Sigmoid colon (tissue), 7 donors: ENCODE results near the gene MXRA8. TPM values are rescaled to one million over a fixed set of nuclear protein-coding genes. Genes with fewer than 3 reads are reported as not detected.
"Not testable (repeated sequence)": the region's sequence is repeated elsewhere in the genome, so short reads cannot be mapped to it uniquely, and the experiment has no call there.

ENCODE experiments used
- DNase-seq: peaks from one replicate; pipeline ENCODE4 v3.0.0-alpha.2; 2019
- H3K27ac ChIP-seq, 4 donors: fragments of 200-600 bp; sonication (generic); one replicate each; pipeline ENCODE4 v1.5.1; 2016 to 2019; ENCODE audit warnings: mild to moderate bottlenecking in 1 of 4
- H3K27me3 ChIP-seq, 3 donors: fragments of 200-600 bp; sonication (generic); one replicate each; pipeline ENCODE4 v1.5.1; 2019; ENCODE audit warnings: mild to moderate bottlenecking in 1 of 3
- H3K36me3 ChIP-seq, 4 donors: fragments of 200-600 bp; sonication (generic); one replicate each; pipeline ENCODE4 v1.5.1; 2016 to 2019
- H3K4me1 ChIP-seq, 4 donors: fragments of 200-600 bp; sonication (generic); one replicate each; pipeline ENCODE4 v1.5.1; 2017 to 2019
- H3K4me3 ChIP-seq, 4 donors: fragments of 200-600 bp; sonication (generic); one replicate each; pipeline ENCODE4 v1.5.1; 2017 to 2019; ENCODE audit warnings: mild to moderate bottlenecking in 2 of 4, moderate library complexity in 1 of 4
- H3K9me3 ChIP-seq, 4 donors: fragments of 200-600 bp in 3 of 4; sonication (generic) in 3 of 4; one replicate each; pipeline versions ENCODE4 v1.5.1 to v1.6.1; 2013 to 2019
- CTCF ChIP-seq, 4 experiments: fragments of 450-650 bp in 3 of 4; fragments of 200-600 bp in 1 of 4; IDR thresholded peaks; one replicate each; pipeline ENCODE4 v1.5.1; 2016 to 2019; ENCODE audit warnings: antibody characterized with exemption in 4 of 4, mild to moderate bottlenecking in 3 of 4, moderate library complexity in 2 of 4
- EP300 ChIP-seq, 4 donors: sonication (generic); formaldehyde crosslinking; IDR thresholded peaks; one replicate each; pipeline ENCODE4 v1.6.1; 2017; ENCODE audit warnings: antibody characterized with exemption in 4 of 4
- POLR2A ChIP-seq, 2 donors: fragments of 450-650 bp; IDR thresholded peaks; one replicate each; pipeline ENCODE4 v1.6.1; 2016; ENCODE audit warnings: antibody characterized with exemption in 2 of 2, mild to moderate bottlenecking in 2 of 2, moderate library complexity in 2 of 2
- POLR2AphosphoS5 ChIP-seq, 4 donors: sonication (generic); formaldehyde crosslinking; IDR thresholded peaks; one replicate each; pipeline ENCODE4 v1.6.1; 2017; ENCODE audit warnings: antibody characterized with exemption in 4 of 4
- WGBS, 2 donors: extraction: QIAGEN DNeasy Blood & Tissue Kit; methylation state at CpG; one replicate each; pipeline ENCODE4 v1.1.7; 2013; 5-methylcytosine and 5-hydroxymethylcytosine counted together
- intact Hi-C: fragments of 100-400 bp; cut with DNase I; formaldehyde crosslinking; loops from one replicate; pipeline ENCODE4 v1.15.1; 2023
- polyA plus RNA-seq, 3 donors: library from polyadenylated mRNA; stranded (reverse); fragments of 200-250 nt; gene quantifications; one replicate each; pipeline ENCODE4 v1.2.3, GENCODE V29; 2013
- total RNA-seq, 4 donors: library from RNA; depleted of rRNA; stranded (reverse); fragments of >200 nt; gene quantifications; one replicate each; pipeline ENCODE4 v1.1.0, GENCODE V29; 2016
- donor health status: healthy with polysubstance abuse.
- donor health status: Bipolar disorder and iron deficiency.
- donor health status: healthy.

Gene MXRA8
- total and polyA plus RNA-seq, 7 donors: 2.8 to 234 (median 78.8) TPM

GRCh38 chr1:1406101-1406820, 47.9 kb upstream of the MXRA8 start:
- Histone ChIP-seq H3K9me3 (no peaks in the 10 kb centered on the region), H3K27ac (peak overlapping the region; percentile 86 to 95 (median 93)), H3K4me3 (peak overlapping the region; percentile 85 to 99 (median 96)), H3K27me3 (no peaks in the 10 kb centered on the region), H3K36me3 (peaks cover 0 to 44% (median 22%) of the 10 kb centered on the region in 4 donors), H3K4me1 (peaks cover 0 to 48% (median 37%) of the 10 kb centered on the region in 4 donors)
- intact Hi-C loops: no loop called here
- no peak for DNase-seq
- TF ChIP-seq POLR2AphosphoS5 (IDR thresholded peaks at IDR 0.05) (no peak), EP300 (IDR thresholded peaks at IDR 0.05) (no peak), CTCF (IDR thresholded peaks at IDR 0.05) (no peak), POLR2A (IDR thresholded peaks at IDR 0.05) (no peak)
- WGBS, 2 donors: 39 to 42% methylated on average over 43 of the region's 43 CpGs

GRCh38 chr1:1403653-1404052, 45.3 kb upstream of the MXRA8 start:
- WGBS, 2 donors: 87% methylated on average over 7 of the region's 7 CpGs
- peaks cover 0 to 58% (median 39%) of the 10 kb centered on the region in 4 donors for H3K4me1 ChIP-seq
- H3K27me3 ChIP-seq: no peaks in the 10 kb centered on the region
- TF ChIP-seq EP300 (IDR thresholded peaks at IDR 0.05) (no peak), POLR2AphosphoS5 (IDR thresholded peaks at IDR 0.05) (no peak), POLR2A (IDR thresholded peaks at IDR 0.05) (no peak), CTCF (IDR thresholded peaks at IDR 0.05) (no peak)
- peaks cover 3 to 53% (median 28%) of the 10 kb centered on the region in 4 donors for H3K36me3 ChIP-seq
- H3K4me3 ChIP-seq: no peak overlapping the region
- intact Hi-C loops: no loop called here
- DNase-seq: no peak
- no peaks in the 10 kb centered on the region for H3K9me3 ChIP-seq
- H3K27ac ChIP-seq: no peak overlapping the region

GRCh38 chr1:1402901-1403392, 44.6 kb upstream of the MXRA8 start:
- DNase-seq, H3K9me3 ChIP-seq, H3K27ac ChIP-seq, intact Hi-C loops, H3K27me3 ChIP-seq, H3K4me3 ChIP-seq: not testable (repeated sequence)
- WGBS, 2 donors: 86 to 88% methylated on average over 9 of the region's 9 CpGs
- peaks cover 3 to 55% (median 28%) of the 10 kb centered on the region in 4 donors for H3K36me3 ChIP-seq
- H3K4me1 ChIP-seq: peaks cover 0 to 58% (median 38%) of the 10 kb centered on the region in 4 donors

- H3K9me3 ChIP-seq: no peaks in the 10 kb centered on the region
- no peak overlapping the region for H3K4me3 ChIP-seq
- DNase-seq: no peak
- TF ChIP-seq POLR2A (IDR thresholded peaks at IDR 0.05) (no peak), CTCF (IDR thresholded peaks at IDR 0.05) (peak in 2 of 4 experiments; percentile 15 to 20)
- 80 to 86% methylated on average over 20 of the region's 20 CpGs for WGBS, 2 donors
- peak overlapping the region in 1 of 4 donors; percentile 11 for H3K27ac ChIP-seq
- intact Hi-C loops: no loop called here
- H3K36me3 ChIP-seq: peaks cover 3 to 62% (median 32%) of the 10 kb centered on the region in 4 donors
- no peaks in the 10 kb centered on the region for H3K27me3 ChIP-seq
- peaks cover 0 to 58% (median 41%) of the 10 kb centered on the region in 4 donors for H3K4me1 ChIP-seq
Measured at GRCh38 chr1:1402072-1402900, 43.9 kb upstream of the MXRA8 start.

- Histone ChIP-seq H3K27me3 (no peaks in the 10 kb centered on the region), H3K4me1 (peaks cover 0 to 65% (median 44%) of the 10 kb centered on the region in 4 donors), H3K4me3 (no peak overlapping the region), H3K36me3 (peaks cover 3 to 68% (median 36%) of the 10 kb centered on the region in 4 donors), H3K9me3 (no peaks in the 10 kb centered on the region), H3K27ac (no peak overlapping the region)
- TF ChIP-seq CTCF (IDR thresholded peaks at IDR 0.05) (no peak), POLR2AphosphoS5 (IDR thresholded peaks at IDR 0.05) (no peak), POLR2A (IDR thresholded peaks at IDR 0.05) (no peak), EP300 (IDR thresholded peaks at IDR 0.05) (no peak)
- DNase-seq: no peak
- intact Hi-C loops: no loop called here
- 85 to 88% methylated on average over 7 of the region's 7 CpGs for WGBS, 2 donors
Measured at GRCh38 chr1:1401457-1402010, 43.2 kb upstream of the MXRA8 start.
